HG02759 (cell line): ENCODE data around the gene GDAP1L1.
A peak's percentile ranks its signal among the peaks of the same experiment; 100 is the strongest.

Experiments
- ATAC-seq: cut with Tn5 transposase; IDR thresholded peaks from one replicate; pipeline ENCODE4 v1.9.1; 2021; ENCODE audit warnings: mild to moderate bottlenecking, moderate library complexity; ENCODE audit not compliant: unreplicated experiment

The GDAP1L1 gene

GRCh38 chr20:44247131-44247571 is at the start of gene GDAP1L1:
Gene GDAP1L1, plus strand, starts transcription at chr20:44247308. Its CDS starts 27 bp downstream, at chr20:44247335.
- no peak for ATAC-seq

GRCh38 chr20:44198872-44199271 is 48.2 kb upstream of the GDAP1L1 start:
- no peak for ATAC-seq

GRCh38 chr20:44199877-44200276 is 47.2 kb upstream of the GDAP1L1 start:
- ATAC-seq = no peak

- ATAC-seq = no peak
Observed at GRCh38 chr20:44200371-44200770, 46.7 kb upstream of the GDAP1L1 start.

GRCh38 chr20:44200983-44201382 is 46.1 kb upstream of the GDAP1L1 start:
- no peak for ATAC-seq

GRCh38 chr20:44203161-44203560 is 43.9 kb upstream of the GDAP1L1 start:
- no peak for ATAC-seq

GRCh38 chr20:44204156-44204831 is 42.8 kb upstream of the GDAP1L1 start:
- ATAC-seq = no peak

GRCh38 chr20:44204832-44205215 is 42.3 kb upstream of the GDAP1L1 start:
- no peak for ATAC-seq

- ATAC-seq = no peak
Observed at GRCh38 chr20:44206132-44206531, 41.0 kb upstream of the GDAP1L1 start.

- no peak for ATAC-seq
Observed at GRCh38 chr20:44207126-44207723, 39.9 kb upstream of the GDAP1L1 start.

- no peak for ATAC-seq
Observed at GRCh38 chr20:44208165-44208564, 38.9 kb upstream of the GDAP1L1 start.

GRCh38 chr20:44208770-44209169 is 38.3 kb upstream of the GDAP1L1 start:
- ATAC-seq = no peak

GRCh38 chr20:44209686-44210405 is 37.3 kb upstream of the GDAP1L1 start:
- no peak for ATAC-seq

- ATAC-seq = peak; percentile 86
Observed at GRCh38 chr20:44210406-44211176, 36.5 kb upstream of the GDAP1L1 start, which contains the start of gene OSER1. Gene OSER1, minus strand, starts transcription at chr20:44210771. Its CDS starts 3,814 bp downstream, at chr20:44206957.

GRCh38 chr20:44211177-44212039 is 35.7 kb upstream of the GDAP1L1 start:
- no peak for ATAC-seq

- no peak for ATAC-seq
Observed at GRCh38 chr20:44212792-44213191, 34.3 kb upstream of the GDAP1L1 start.

GRCh38 chr20:44215125-44215524 is 32.0 kb upstream of the GDAP1L1 start:
- no peak for ATAC-seq

GRCh38 chr20:44217342-44218092 is 29.6 kb upstream of the GDAP1L1 start:
- ATAC-seq = no peak

- ATAC-seq = no peak
Observed at GRCh38 chr20:44218446-44218845, 28.7 kb upstream of the GDAP1L1 start.
